ENCODE data around the gene OXNAD1. TPM values are rescaled to one million over a fixed set of nuclear protein-coding genes. Genes with fewer than 3 reads are reported as not detected.
A peak's percentile ranks its signal among the peaks of the same experiment; 100 is the strongest.

Gene OXNAD1
- polyA plus RNA-seq, 1 donor: 17.9 TPM

GRCh38 chr3:16277471-16277870 lies 12.5 kb downstream of the OXNAD1 start:
- no peak for DNase-seq

GRCh38 chr3:16279010-16279801 lies 14.2 kb downstream of the OXNAD1 start:
- no peak for DNase-seq

GRCh38 chr3:16280671-16281070 lies 15.7 kb downstream of the OXNAD1 start:
- no peak for DNase-seq

GRCh38 chr3:16284633-16285032 lies 19.6 kb downstream of the OXNAD1 start:
- DNase-seq: no peak

- no peak for DNase-seq
These were observed 21.1 kb downstream of the OXNAD1 start for GRCh38 chr3:16286161-16286560.

- DNase-seq: no peak
These were observed 21.9 kb downstream of the OXNAD1 start for GRCh38 chr3:16286751-16287543.

- DNase-seq: no peak
These were observed 23.7 kb downstream of the OXNAD1 start for GRCh38 chr3:16288664-16289063.

- no peak for DNase-seq
These were observed 24.3 kb downstream of the OXNAD1 start for GRCh38 chr3:16289144-16289889.

GRCh38 chr3:16290007-16290826 lies 25.2 kb downstream of the OXNAD1 start:
- peak; percentile 37 for DNase-seq

- no peak for DNase-seq
These were observed 25.8 kb downstream of the OXNAD1 start for GRCh38 chr3:16290827-16291196.

- DNase-seq: no peak
These were observed 29.8 kb downstream of the OXNAD1 start for GRCh38 chr3:16294844-16295243.

GRCh38 chr3:16295298-16295890 lies 30.4 kb downstream of the OXNAD1 start:
- DNase-seq: no peak

- no peak for DNase-seq
These were observed 33.2 kb downstream of the OXNAD1 start for GRCh38 chr3:16297997-16298885.

- DNase-seq: no peak
These were observed 33.9 kb downstream of the OXNAD1 start for GRCh38 chr3:16298891-16299290.

GRCh38 chr3:16299746-16300145 lies 34.7 kb downstream of the OXNAD1 start:
- DNase-seq: no peak

GRCh38 chr3:16300307-16300706 lies 35.3 kb downstream of the OXNAD1 start:
- no peak for DNase-seq

GRCh38 chr3:16300881-16301359 lies 35.9 kb downstream of the OXNAD1 start:
- no peak for DNase-seq

- DNase-seq: no peak
These were observed 36.5 kb downstream of the OXNAD1 start for GRCh38 chr3:16301507-16301906.

- no peak for DNase-seq
These were observed 37.1 kb downstream of the OXNAD1 start for GRCh38 chr3:16302082-16302631.

GRCh38 chr3:16303037-16303575 lies 38.1 kb downstream of the OXNAD1 start:
- DNase-seq: no peak
